A549 (cell line): ENCODE results near the gene TRIM3. TPM values are rescaled to one million over a fixed set of nuclear protein-coding genes. Genes with fewer than 3 reads are reported as not detected.
A peak's percentile ranks its signal among the peaks of the same experiment; 100 is the strongest.

Experiments used
- ATAC-seq, 2 experiments: fragments of 200-7000 bp in 1 of 2; fragments of >200 bp in 1 of 2; cut with Nextera tagmentation in 1 of 2; cut with Tn5 transposase in 1 of 2; 3 replicates each; pipeline versions ENCODE4 v1.8.0 to v1.9.1; 2018 to 2020; ENCODE audit warnings: mild to moderate bottlenecking in 1 of 2, moderate library complexity in 1 of 2
- CTCF ChIA-PET: fragments of 300-600 bp; sonication (Branson Sonifier 250); formaldehyde crosslinking; extraction: SDS; loops from one replicate; lab custom pipeline; 2021; ENCODE audit warnings: antibody characterized with exemption, inconsistent platforms; lab: Yijun Ruan, JAX
- POLR2A ChIA-PET: fragments of 350-600 bp; formaldehyde crosslinking; extraction: SDS; loops from one replicate; lab custom pipeline; 2021; ENCODE audit warnings: antibody characterized with exemption, inconsistent platforms; lab: Yijun Ruan, JAX
- DNase-seq, 2 experiments: peaks; one replicate each; pipeline versions ENCODE4 v3.0.0 to v3.0.0-alpha.2; 2011 to 2016; ENCODE audit warnings: low read depth in 1 of 2, low spot score in 1 of 2
- FAIRE-seq: peaks from 2 replicates; lab custom pipeline; 2011; peaks lifted over from hg19 to GRCh38; lab: Jason Lieb, UNC
- H3K27ac ChIP-seq, 2 experiments: fragments of >200 bp; sonication (Bioruptor Twin); formaldehyde crosslinking; 3 replicates each; pipeline ENCODE4 v1.5.1; 2016 to 2017
- H3K4me1 ChIP-seq: fragments of >200 bp; sonication (Bioruptor Twin); formaldehyde crosslinking; 3 replicates; pipeline ENCODE4 v1.6.1; 2016
- H3K4me2 ChIP-seq: fragments of >200 bp; sonication (Bioruptor Twin); formaldehyde crosslinking; 3 replicates; pipeline ENCODE4 v1.6.1; 2016
- H3K4me3 ChIP-seq: fragments of >200 bp; sonication (Bioruptor Twin); formaldehyde crosslinking; 3 replicates; pipeline ENCODE4 v1.5.1; 2016
- H3K9me3 ChIP-seq: fragments of >200 bp; sonication (Bioruptor Twin); formaldehyde crosslinking; 3 replicates; pipeline ENCODE4 v1.6.1; 2016
- BHLHE40 ChIP-seq: IDR thresholded peaks from 2 replicates; pipeline ENCODE4 v1.6.1; 2012; ENCODE audit warnings: low read depth, low read length, inconsistent platforms
- CEBPB ChIP-seq, 2 experiments: fragments of >200 bp in 1 of 2; sonication (Bioruptor Twin) in 1 of 2; formaldehyde crosslinking in 1 of 2; IDR thresholded peaks; 2 replicates each; pipeline ENCODE4 v1.6.1; 2012 to 2016
- CHD4 ChIP-seq: fragments of 200-600 bp; sonication (generic); IDR thresholded peaks from 2 replicates; pipeline ENCODE4 v1.6.1; 2016; ENCODE audit warnings: antibody characterized with exemption, mild to moderate bottlenecking, borderline replicate concordance
- CTCF ChIP-seq: fragments of >200 bp; sonication (Bioruptor Twin); formaldehyde crosslinking; IDR thresholded peaks from 3 replicates; pipeline ENCODE4 v1.5.1; 2016
- E2F6 ChIP-seq: IDR thresholded peaks from 2 replicates; pipeline ENCODE4 v1.6.1; 2012; ENCODE audit warnings: low read depth, borderline replicate concordance
- EHF ChIP-seq: fragments of 250-450 bp; sonication (Bioruptor Pico); IDR thresholded peaks from 2 replicates; pipeline ENCODE4 v1.5.0; 2020; ENCODE audit warnings: mild to moderate bottlenecking
- EHMT2 ChIP-seq: fragments of 200-600 bp; sonication (generic); IDR thresholded peaks from 2 replicates; pipeline ENCODE4 v1.6.1; 2016; ENCODE audit warnings: antibody characterized with exemption, low read depth, mild to moderate bottlenecking, moderate library complexity
- FOSB ChIP-seq: fragments of 250-450 bp; sonication (Bioruptor Pico); IDR thresholded peaks from 2 replicates; pipeline ENCODE4 v1.5.0; 2020; ENCODE audit warnings: mild to moderate bottlenecking, moderate library complexity
- FOXS1 ChIP-seq: fragments of 250-450 bp; sonication (Bioruptor Pico); IDR thresholded peaks from 2 replicates; pipeline ENCODE4 v1.5.0; 2020; ENCODE audit warnings: mild to moderate bottlenecking, moderate library complexity
- HEYL ChIP-seq: fragments of 250-450 bp; sonication (Bioruptor Pico); IDR thresholded peaks from 2 replicates; pipeline ENCODE4 v1.8.0; 2021; ENCODE audit warnings: mild to moderate bottlenecking, moderate library complexity
- HOXA7 ChIP-seq: fragments of 250-450 bp; sonication (Bioruptor Pico); IDR thresholded peaks from 2 replicates; pipeline ENCODE4 v1.5.0; 2020; ENCODE audit warnings: mild to moderate bottlenecking, moderate library complexity
- HOXB13 ChIP-seq: fragments of 250-450 bp; sonication (Bioruptor Pico); IDR thresholded peaks from 2 replicates; pipeline ENCODE4 v1.5.0; 2020; ENCODE audit warnings: low read depth, mild to moderate bottlenecking, moderate library complexity
- HOXB5 ChIP-seq: fragments of 250-450 bp; sonication (Bioruptor Pico); IDR thresholded peaks from 2 replicates; pipeline ENCODE4 v1.5.0; 2020; ENCODE audit warnings: mild to moderate bottlenecking, moderate library complexity
- RCOR1 ChIP-seq: fragments of 150-350 bp; IDR thresholded peaks from 2 replicates; pipeline ENCODE4 v1.6.1; 2014; ENCODE audit warnings: antibody characterized with exemption, low read length, low read depth
- RFX5 ChIP-seq: fragments of 450-650 bp; IDR thresholded peaks from 2 replicates; pipeline ENCODE4 v1.7.1; 2014; ENCODE audit warnings: antibody characterized with exemption, mild to moderate bottlenecking, moderate library complexity
- RNF2 ChIP-seq: fragments of 200-600 bp; sonication (generic); IDR thresholded peaks from 2 replicates; pipeline ENCODE4 v1.6.1; 2016; ENCODE audit warnings: low read depth, mild to moderate bottlenecking, antibody characterized with exemption, moderate library complexity, borderline replicate concordance
- SMC3 ChIP-seq: fragments of >200 bp; sonication (Bioruptor Twin); formaldehyde crosslinking; IDR thresholded peaks from 3 replicates; pipeline ENCODE4 v1.6.1; 2018; ENCODE audit warnings: inconsistent platforms
- TFCP2L1 ChIP-seq: fragments of 250-450 bp; sonication (Bioruptor Pico); IDR thresholded peaks from 2 replicates; pipeline ENCODE4 v1.5.0; 2021; ENCODE audit warnings: mild to moderate bottlenecking
- ZFP36 ChIP-seq: fragments of 450-650 bp; IDR thresholded peaks from 2 replicates; pipeline ENCODE4 v1.6.1; 2014; ENCODE audit warnings: borderline replicate concordance; ENCODE audit not compliant: partially characterized antibody
- ZSCAN20 ChIP-seq: fragments of 250-450 bp; sonication (Bioruptor Pico); IDR thresholded peaks from 2 replicates; pipeline ENCODE4 v1.8.0; 2022; ENCODE audit warnings: mild to moderate bottlenecking, moderate library complexity
- WGBS: methylation state at CpG from one replicate; pipeline ENCODE4 v1.1.6; 2017; ENCODE audit errors: missing lambda C conversion rate; 5-methylcytosine and 5-hydroxymethylcytosine counted together
- polyA plus RNA-seq, 4 experiments: library from polyadenylated mRNA; depleted of rRNA in 3 of 4; stranded (reverse); fragments of >200 nt; fragmentation: RNase III in 1 of 4; extraction: RNeasy Plus Mini Kit Qiagen cat#74134 plus additional on column Dnase treatment in 1 of 4; gene quantifications; 2 replicates in 3 of 4; 3 replicates in 1 of 4; pipeline ENCODE4 v1.2.3, GENCODE V29; 2011 to 2017
- TF ChIP-seq, protein P1 (sequence below): fragments of 250-450 bp; sonication (Bioruptor Pico); IDR thresholded peaks from 2 replicates; pipeline ENCODE4 v1.5.0; 2021; ENCODE audit warnings: mild to moderate bottlenecking, moderate library complexity, borderline replicate concordance
- TF ChIP-seq, protein P2 (sequence below): IDR thresholded peaks from 2 replicates; pipeline ENCODE4 v1.6.1; 2012
- TF ChIP-seq, protein P3 (sequence below): fragments of >200 bp; sonication (Bioruptor Twin); formaldehyde crosslinking; IDR thresholded peaks from 3 replicates; pipeline ENCODE4 v1.6.1; 2016

TRIM3 gene
- polyA plus RNA-seq, 2 of the 4 experiments (the other 2 are of a cell fraction) = 10.0 to 17.5 TPM

- peaks cover 12% of the 10 kb centered on the region for H3K4me1 ChIP-seq
- TF ChIP-seq, protein P1, sequence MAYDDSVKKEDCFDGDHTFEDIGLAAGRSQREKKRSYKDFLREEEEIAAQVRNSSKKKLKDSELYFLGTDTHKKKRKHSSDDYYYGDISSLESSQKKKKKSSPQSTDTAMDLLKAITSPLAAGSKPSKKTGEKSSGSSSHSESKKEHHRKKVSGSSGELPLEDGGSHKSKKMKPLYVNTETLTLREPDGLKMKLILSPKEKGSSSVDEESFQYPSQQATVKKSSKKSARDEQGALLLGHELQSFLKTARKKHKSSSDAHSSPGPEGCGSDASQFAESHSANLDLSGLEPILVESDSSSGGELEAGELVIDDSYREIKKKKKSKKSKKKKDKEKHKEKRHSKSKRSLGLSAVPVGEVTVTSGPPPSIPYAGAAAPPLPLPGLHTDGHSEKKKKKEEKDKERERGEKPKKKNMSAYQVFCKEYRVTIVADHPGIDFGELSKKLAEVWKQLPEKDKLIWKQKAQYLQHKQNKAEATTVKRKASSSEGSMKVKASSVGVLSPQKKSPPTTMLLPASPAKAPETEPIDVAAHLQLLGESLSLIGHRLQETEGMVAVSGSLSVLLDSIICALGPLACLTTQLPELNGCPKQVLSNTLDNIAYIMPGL (CRISPR knock-in tag) = no peak
- no peak for TF ChIP-seq RNF2
- TF ChIP-seq EHMT2 = no peak
- TF ChIP-seq CEBPB (IDR thresholded peaks at IDR 0.05) = no peak
- no peak for TF ChIP-seq ZSCAN20 (CRISPR knock-in tag)
- TF ChIP-seq SMC3 = no peak
- TF ChIP-seq FOSB (CRISPR knock-in tag) = no peak
- TF ChIP-seq BHLHE40 = no peak
- TF ChIP-seq, protein P2, sequence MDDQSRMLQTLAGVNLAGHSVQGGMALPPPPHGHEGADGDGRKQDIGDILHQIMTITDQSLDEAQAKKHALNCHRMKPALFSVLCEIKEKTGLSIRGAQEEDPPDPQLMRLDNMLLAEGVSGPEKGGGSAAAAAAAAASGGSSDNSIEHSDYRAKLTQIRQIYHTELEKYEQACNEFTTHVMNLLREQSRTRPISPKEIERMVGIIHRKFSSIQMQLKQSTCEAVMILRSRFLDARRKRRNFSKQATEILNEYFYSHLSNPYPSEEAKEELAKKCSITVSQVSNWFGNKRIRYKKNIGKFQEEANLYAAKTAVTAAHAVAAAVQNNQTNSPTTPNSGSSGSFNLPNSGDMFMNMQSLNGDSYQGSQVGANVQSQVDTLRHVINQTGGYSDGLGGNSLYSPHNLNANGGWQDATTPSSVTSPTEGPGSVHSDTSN = no peak
- TF ChIP-seq, protein P3, sequence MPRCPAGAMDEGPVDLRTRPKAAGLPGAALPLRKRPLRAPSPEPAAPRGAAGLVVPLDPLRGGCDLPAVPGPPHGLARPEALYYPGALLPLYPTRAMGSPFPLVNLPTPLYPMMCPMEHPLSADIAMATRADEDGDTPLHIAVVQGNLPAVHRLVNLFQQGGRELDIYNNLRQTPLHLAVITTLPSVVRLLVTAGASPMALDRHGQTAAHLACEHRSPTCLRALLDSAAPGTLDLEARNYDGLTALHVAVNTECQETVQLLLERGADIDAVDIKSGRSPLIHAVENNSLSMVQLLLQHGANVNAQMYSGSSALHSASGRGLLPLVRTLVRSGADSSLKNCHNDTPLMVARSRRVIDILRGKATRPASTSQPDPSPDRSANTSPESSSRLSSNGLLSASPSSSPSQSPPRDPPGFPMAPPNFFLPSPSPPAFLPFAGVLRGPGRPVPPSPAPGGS = no peak
- TF ChIP-seq, all 56 proteins: peak for 0
- FAIRE-seq (no peak), ATAC-seq (no peak), DNase-seq (no peak)
- Histone ChIP-seq H3K9me3 (no peaks in the 10 kb centered on the region), H3K27ac (no peak overlapping the region), H3K4me2 (no peak overlapping the region), H3K4me3 (no peak overlapping the region)
- WGBS = 79% methylated on average over 1 of the region's 1 CpG
- CTCF ChIA-PET = interaction anchor here (1.1 to 1.6 kb wide), 2 partner anchors 15 to 31 kb away, joined by 3 to 4 read pairs; no protein-coding TSS in a partner anchor
- POLR2A ChIA-PET = no interaction called here
Observed at GRCh38 chr11:6469599-6469998, 4.1 kb downstream of the TRIM3 start.

DNA sequence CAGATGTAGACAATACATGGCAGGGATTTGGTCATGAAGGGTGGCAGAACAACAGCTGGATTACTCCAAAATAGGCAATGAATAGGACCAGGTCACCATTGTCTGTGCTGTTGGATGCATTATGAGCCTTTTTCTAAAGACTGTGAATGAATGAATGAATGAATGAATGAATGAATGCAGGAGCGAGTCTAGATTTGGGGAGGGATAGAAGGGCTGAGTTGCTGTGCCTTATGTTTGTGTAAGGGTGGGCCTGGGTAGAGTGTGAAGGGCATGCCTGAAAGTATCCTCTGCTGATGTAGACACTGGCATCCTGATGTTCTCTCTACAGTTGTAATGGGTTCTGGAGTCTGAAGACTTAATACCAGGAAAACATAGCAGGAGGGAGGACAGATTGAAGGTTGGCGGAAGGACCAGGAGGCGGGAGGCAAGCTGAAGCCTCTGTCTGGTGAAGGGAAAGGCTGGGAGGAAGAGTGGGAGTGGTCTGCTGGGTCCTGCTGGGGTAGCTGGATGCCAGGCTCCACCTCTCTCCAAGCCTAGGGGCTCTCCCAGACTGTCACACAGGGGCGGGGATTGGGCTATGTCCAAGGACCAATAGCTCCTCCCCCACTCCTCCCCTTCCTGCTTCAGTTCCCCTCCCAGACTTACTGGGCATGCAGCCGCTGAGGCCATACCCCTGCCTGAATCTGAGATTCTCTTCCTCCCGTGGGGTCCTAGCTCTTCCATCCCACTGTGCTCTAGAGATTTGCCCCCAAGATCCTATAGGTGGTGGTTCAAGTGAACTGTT lies 4.8 kb downstream of the TRIM3 start:
- Histone ChIP-seq H3K27ac (no peak overlapping the region), H3K4me3 (no peak overlapping the region), H3K9me3 (no peaks in the 10 kb centered on the region), H3K4me2 (no peak overlapping the region), H3K4me1 (peaks cover 9% of the 10 kb centered on the region; the same call in 2 of the 3 replicates)
- FAIRE-seq (no peak), DNase-seq (peak in 1 of 2 experiments; percentile 52), ATAC-seq (peak in 1 of 2 experiments; percentile 61; a peak in 3 of 6 replicates)
- ChIA-PET POLR2A (interaction anchor here (1.4 kb wide), 1 partner anchor 12 kb away, joined by 4 read pairs; the partner anchor contains the start of genes ARFIP2 and TIMM10B), CTCF (interaction anchor here (0.6 to 2.0 kb wide), 4 partner anchors 14 to 90 kb away, joined by 3 to 6 read pairs (median 4); no protein-coding TSS in a partner anchor)
- 63% methylated on average over 6 of the region's 6 CpGs for WGBS
- TF ChIP-seq EHMT2 = no peak
- TF ChIP-seq E2F6 = no peak
- no peak for TF ChIP-seq SMC3
- no peak for TF ChIP-seq HEYL (CRISPR knock-in tag)
- TF ChIP-seq HOXB13 = no peak
- no peak for TF ChIP-seq HOXA7
- no peak for TF ChIP-seq CHD4
- no peak for TF ChIP-seq CTCF
- no peak for TF ChIP-seq ZFP36
- TF ChIP-seq, protein P3 = no peak
- no peak for TF ChIP-seq FOXS1 (CRISPR knock-in tag)
- no peak for TF ChIP-seq HOXB5 (CRISPR knock-in tag)
- no peak for TF ChIP-seq EHF (CRISPR knock-in tag)
- no peak for TF ChIP-seq FOSB (CRISPR knock-in tag)
- TF ChIP-seq RCOR1 = no peak
- TF ChIP-seq RFX5 = no peak
- no peak for TF ChIP-seq TFCP2L1 (CRISPR knock-in tag)
